Umbilical cord (tissue), 2 donors: ENCODE results near the gene XPO1. TPM values are rescaled to one million over a fixed set of nuclear protein-coding genes. Genes with fewer than 3 reads are reported as not detected.
"Not testable (repeated sequence)": the region's sequence is repeated elsewhere in the genome, so short reads cannot be mapped to it uniquely, and the experiment has no call there.

Experiments
- DNase-seq: peaks from one replicate; pipeline ENCODE4 v3.0.0-alpha.2; 2015; ENCODE audit warnings: low spot score
- total RNA-seq: library from RNA; depleted of rRNA; stranded (reverse); fragments of >200 nt; gene quantifications from one replicate; pipeline ENCODE4 v1.2.3, GENCODE V29; 2014; ENCODE audit warnings: low replicate concordance; ENCODE audit not compliant: insufficient read depth

Gene XPO1
- total RNA-seq, 1 donor from 2014 or later, result 254 TPM

DNA sequence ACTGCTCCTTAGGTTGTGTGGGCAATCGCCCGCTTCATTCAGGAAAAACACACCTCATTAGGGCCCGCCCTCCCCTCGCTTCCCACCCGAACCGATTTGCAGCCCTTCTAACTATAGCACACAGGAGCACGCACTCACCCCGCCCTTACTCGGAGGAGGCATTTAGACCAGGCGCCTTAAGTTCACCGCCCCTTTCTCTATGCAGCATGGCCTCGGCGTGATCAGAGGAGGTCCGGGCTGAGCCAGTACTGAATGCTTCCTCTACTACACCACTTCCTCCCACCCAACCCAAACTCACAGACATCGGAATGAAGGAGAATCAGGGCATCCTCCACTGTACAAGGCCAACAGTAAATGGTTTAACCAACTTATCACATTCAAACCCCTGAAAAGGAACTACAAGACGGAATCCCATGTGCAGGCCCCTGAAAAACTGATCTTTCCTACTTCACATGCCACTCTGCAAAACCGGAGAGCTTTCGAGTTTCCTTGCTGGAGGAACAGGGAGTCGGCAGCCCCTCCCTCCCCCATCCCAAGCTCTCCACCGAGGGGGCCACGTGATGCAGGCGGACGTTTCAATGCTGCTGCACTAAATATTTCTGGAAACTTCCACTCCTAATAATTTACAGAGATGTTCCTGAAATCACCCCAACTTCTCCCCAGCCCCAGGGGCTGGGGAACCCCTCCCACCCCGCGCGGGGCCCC lies 1.4 kb downstream of the XPO1 start:
- DNase-seq, result peak; percentile 96

DNA sequence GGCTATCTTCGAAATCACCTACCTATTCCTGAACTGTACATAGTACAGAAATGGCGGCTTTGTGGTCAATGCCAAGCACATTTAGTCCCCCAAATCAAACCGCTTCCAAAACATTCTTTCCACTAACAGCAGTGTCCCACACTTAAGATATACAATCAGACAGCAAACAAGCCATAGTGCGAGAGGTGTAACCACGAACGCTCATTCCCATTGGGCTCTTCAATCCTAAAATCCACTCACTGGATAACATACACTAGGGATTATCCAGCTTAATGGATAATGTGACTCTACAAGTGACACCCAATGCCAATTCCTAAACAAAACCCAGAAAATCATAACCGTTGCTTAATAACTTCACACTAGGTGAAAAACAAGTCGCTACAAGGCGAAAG lies 2.0 kb downstream of the XPO1 start:
- peak; percentile 42 for DNase-seq

DNA sequence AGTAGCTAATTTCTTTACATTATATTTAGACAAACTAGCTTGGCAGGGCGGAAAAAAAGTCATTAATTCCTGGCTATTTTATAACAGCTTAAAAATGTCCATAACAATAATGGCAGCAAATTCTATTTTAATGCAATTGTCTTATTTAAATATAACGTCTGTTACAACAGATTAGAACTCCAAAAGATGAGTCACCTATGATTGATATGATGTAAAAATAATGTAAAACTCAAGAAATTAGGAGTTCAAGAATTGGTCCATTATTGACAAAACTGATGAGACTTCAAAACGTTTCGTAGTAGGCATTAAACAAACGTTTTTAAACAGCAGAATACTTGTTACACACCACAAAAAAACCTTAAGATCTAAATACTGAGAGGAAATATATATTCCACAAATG lies 2.7 kb downstream of the XPO1 start:
- no peak for DNase-seq

DNA sequence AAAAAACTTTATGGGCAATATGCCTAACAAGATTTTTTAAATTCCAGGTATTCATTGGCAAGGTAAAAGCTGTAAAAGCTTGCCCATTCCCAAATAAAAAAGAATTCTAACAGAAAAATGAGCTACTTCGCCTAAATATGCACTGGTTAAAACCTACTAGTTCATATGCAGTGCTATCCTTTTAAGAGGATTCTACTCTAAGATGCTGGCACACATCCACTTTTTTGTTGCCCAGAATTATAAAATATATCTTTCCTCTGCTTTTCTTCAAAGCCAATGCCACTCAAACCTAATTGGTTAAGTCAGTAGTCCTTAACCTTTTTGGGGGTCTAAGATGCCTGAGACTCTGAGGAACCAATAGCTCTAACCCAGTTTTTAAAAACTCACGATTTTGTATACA lies 3.2 kb downstream of the XPO1 start:
- DNase-seq, result peak; percentile 34

DNA sequence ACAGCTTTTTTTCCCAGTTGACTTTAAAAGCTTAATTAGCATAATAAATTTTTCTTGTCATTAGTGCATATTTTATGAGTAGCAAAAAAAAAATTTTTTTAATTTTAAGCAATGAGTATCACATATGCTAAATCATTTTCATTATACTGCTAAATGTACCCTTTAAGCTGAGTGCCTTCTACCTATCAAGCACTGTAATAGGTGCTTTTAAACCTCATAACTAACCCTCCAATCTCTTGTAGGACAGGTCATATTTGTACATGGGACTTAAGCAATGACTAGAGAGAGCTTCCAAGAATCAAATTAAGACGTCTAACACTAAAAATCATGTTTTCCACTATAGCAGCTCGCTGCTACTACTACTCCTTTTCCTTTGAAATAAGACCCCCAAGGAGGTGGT lies 7.4 kb downstream of the XPO1 start:
- no peak for DNase-seq

DNA sequence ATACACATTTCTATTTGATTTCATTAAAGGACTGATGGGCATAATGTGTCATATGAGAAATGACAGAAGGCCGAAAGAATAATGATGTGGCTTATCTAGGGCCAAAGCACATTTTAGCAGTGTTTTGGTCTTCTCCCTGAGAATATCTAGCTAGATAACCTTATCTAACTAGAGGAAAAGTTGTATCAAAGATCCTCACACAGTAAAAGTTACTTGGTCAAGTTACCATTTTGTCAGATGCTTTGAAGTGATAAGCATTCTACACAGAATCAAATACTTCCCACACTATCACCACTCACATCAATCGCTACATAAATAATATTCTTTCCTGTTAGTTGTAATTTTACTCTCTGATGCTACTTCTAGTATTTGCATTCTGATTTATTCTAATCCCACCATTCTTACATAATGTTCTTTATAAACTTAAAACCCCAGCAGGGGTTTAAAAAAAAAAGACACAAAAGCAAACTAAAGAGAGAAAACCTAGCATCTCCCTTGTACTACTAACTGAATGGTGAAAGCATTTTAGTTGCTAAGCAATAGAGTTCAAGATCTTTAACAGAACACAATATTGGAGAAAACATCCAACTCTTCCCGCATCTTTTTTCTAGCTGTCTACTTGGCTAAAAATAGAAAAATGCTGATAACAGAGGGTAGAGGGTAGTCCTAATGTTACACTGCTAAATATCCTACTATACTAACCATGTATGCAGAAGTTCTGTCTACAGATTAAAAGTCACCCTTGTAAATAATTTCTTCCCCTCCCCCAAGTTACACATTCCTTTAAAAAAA lies 8.0 kb downstream of the XPO1 start:
- DNase-seq, result peak; percentile 25

DNA sequence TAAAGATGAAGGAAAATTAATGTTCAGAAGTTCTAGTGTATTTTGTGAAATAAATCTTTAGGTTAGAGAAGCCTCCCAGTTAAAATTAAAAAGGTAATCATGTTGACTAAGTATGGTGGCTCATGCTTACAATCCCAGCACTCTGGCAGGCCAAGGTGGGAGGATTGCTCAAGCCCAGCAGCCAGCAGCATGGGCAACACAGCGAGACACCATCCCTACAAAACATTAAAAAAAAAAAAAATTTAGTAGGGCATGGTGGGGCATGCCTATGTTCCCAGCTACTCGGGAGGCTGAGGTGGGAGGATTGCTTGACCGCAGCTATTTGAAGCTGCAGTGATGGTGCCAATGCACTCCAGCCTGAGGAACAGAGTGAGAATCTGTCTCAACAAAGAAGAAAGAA lies 17.9 kb downstream of the XPO1 start:
- no peak for DNase-seq

DNA sequence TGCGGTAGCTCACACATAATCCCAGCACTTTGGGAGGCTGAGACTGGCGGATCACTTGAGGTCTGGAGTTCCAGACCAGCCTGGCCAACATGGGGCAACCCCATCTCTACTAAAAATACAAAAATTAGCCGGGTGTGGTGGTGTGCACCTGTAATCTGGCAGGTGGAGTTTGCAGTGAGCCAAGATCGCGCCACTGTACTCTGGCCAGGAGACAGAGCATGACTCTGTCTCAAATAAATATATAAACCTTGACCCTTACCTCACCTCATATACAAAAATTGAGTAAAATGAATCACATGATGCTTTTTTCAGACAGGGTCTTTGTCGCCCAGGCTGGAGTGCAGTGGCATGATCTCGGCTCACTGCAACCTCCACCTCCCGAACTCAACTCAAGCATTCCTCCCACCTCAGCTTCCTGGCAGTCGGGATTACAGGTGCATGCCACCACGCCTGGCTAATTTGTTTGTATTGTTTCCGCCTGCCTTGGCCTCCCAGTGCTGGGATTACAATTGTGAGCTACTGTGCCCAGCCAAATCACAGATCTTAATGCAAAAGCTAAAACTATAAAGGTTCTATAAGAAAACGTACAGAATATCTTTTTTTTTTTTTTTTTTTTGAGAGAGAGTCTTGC lies 25.3 kb downstream of the XPO1 start:
- no peak for DNase-seq

DNA sequence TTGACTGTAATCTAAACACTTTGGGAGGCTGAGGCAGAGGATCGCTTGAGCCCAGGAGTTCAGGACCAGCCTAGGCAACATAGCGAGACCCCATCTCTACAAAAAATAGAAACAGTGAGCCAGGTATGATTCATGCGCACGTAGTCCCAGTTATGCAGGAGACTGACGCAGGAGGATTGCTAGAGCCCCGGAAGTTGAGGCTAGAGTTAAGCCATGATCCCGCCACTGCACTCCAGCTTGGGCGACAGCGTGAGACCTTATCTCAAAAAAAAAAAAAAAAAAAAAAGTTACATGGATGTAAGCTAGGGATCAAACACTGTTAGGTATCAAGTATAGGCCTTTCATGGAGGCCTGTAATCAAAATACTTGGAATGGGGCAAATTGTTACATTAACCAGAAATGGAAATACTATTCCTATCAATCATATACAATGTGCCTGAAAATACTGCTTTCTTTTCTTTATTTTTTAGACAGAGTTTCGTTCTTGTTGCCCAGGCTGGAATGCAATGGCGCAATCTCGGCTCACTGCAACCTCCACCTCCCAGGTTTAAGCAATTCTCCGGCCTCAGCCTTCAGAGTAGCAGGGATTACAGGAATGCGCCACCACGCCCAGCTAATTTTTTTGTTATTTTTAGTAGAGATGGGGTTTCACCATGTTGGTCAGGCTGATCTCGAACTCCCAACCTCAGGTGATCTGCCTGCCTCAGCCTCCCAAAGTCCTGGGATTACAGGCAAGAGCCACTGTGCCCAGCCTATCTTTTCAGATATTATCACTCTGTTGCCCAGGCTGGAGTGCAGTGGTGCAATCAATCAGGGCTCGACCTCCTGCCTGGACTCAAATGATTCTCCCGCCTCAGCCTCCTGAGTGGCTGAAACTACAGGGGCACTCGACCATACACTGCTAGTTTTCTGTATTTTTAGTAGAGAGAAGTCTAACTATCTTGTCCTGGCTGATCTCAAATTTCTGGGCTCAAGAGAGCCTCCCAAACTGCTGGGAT lies 27.2 kb downstream of the XPO1 start:
- DNase-seq, result no peak

DNA sequence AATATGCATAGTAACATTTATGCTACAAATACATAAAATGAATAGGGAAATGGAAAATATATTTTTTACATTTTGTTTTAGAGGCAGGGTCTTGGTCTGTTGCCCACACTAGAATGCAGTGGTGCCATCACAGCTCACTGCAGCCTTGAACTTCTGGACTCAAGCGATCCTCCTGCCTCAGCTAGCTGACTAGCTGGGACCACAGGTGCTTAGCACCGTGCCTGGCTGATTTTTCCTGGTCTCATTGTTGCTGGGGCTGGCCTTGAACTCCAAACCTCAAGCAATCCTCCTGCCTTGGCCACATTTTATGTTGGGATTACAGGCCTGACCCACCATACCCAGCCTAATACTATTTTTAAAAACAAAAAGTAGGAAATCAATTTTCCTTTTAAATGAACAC lies 33.2 kb downstream of the XPO1 start:
- no peak for DNase-seq

DNA sequence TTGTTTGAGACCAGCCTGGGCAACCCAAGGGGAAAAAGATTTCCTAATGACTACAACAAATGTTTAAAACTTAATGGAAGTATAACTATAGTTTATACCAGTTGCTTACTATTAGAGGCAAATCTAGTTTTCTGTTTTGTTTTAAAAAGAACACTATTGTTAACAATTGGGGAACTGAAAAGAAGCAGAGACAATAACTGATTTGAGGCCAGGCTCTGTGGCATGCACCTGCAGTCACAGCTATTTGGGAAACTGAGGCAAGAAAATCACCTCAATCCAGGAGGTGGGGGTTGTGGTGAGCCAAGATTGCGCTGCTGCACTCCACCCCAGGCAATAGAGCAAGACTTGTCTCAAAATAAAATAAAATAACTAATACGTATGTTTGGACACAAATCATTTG lies 39.1 kb downstream of the XPO1 start:
- no peak for DNase-seq

DNA sequence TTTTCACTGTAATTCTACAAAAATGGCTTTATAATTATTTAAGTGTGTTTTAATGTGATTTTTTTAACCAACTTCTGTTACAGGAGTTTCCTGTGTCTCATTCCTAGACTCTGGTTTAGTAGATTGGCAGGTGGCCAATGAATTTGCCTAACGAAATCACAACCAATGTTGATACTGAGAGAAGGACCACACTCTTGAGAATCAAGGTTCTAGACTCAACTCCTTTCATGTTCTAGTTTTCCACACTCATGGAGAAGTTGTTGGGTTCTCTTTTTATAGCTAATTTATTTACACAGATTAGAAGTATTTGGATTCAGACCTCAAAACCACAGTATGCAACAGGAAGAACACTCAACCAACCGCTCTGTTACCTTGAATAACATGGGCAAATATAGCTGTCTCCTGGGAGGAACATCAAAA lies 44.6 kb downstream of the XPO1 start:
- DNase-seq, result no peak

DNA sequence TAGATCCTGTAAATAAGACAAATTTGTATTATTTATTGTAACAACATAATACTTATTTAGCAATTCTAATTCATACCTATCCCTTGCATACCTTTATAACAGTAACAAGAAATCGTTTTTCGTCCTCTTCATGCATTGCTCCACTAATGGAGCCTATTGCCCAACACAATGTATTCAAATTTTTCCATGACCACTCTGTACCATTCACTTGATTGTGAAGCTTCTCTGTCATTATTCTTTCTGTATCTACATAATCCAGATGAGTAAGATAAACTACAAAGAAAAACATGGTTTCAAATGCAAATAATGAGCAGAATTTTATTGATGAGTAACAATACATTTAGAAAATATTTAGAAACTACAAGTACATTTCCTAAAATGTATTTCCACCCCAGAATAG lies 45.7 kb downstream of the XPO1 start:
- DNase-seq, result no peak

DNA sequence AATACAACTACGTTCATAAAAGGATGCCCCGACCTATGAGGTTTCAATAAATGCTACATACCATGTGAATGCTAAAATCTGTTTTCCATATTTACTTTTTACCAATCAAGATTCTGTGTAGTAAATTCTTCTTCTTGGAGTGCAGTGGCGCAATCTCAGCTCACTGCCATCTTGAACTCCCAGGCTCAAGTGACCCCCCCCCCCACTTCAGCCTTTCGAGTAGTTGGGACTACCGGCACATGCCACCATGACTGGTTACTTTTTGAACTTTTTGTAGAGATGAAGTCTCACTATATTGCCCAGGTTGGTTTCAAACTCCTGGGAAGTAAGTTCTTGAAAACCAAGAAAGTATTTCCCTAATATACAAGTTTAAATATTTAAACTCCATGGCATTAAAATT lies 52.9 kb downstream of the XPO1 start:
- no peak for DNase-seq

DNA sequence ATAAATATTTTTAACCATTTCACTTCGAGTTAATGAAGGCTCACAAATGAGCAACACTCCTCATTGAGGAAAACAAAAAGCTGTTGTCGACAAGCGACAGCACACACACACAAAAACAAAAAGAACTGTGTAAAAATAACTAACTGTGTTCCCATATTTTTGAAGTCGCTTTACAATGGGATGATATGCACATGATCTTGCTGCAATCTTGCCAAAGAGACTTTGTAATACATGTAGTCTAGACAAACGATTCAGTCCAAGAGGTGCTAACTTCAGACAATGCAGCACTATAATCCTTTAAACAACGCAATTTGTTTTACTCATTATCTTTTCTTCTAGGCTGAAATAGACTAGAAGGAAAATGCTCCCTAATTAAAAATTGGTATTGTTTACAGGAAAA lies 60.1 kb downstream of the XPO1 start:
- DNase-seq, result no peak

DNA sequence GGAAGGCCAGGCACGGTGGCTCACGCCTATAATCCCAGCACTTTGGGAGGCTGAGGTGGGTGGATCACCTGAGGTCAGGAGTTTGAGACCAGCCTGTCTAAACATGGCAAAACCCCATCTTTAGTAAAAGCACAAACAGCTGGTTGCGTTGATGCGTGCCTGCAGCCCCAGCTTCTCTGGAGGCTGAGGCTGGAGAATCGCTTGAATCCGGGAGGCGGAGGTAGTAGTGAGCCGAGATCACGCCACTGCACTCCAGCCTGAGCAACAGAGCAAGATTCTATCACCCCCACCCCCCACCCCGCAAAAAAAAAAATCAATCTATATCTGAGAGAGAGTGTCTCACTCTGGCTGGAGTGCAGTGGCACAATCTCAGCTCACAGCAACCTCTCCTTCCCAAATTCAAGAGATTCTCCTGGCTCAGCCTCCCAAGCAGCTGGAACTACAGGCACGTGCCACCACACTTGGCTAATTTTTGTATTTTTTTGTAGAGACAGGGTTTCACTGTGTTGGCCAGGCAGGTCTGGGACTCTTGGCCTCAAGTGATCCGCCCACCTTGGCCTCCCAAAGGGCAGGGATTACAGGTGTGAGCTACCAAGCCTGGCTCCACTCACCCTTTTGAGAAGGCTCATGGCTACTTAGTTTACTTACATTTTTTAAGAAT lies 61.1 kb downstream of the XPO1 start:
- not testable (repeated sequence) for DNase-seq

DNA sequence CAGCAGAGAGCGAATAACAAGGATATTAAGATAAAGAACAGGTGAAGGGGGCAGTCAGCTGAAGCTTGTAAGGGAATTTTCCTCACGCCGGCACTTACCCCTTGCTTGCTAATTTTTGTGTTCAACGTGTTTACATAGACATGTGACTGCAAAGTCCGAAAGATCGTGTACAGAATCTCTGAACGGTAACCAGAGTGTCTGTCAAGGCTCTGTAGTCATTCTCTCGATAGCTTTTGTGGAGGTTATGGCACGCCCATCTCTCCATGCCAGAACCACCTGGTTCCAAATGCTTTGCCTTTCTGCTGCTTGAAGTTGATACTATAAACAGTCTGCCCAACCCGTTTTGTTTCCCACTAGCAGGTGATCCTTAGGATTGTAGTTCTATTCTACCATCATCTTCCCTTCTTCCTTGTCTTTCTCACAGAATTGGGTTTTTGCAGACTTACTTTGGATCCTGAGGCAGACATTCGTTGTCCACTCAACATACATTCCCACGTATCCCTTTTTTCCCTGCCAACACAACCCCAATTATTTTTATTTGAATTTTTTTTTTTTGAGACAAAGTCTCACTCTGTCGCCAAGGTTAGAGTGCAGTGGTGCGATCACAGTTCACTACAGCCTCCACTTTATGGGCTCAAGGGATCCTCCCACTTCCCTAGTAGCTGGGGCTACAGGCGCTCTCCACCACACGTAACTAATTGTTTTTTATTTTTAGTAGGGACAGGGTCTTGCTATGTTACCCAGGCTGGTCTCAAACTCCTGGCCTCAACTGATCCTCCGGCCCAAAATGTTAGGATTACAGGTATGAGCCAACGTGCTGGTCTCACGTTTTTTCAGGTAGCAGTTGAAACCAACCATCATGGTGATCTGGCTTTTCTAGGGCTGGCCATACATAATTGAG lies 66.0 kb downstream of the XPO1 start:
- DNase-seq, result peak; percentile 39

DNA sequence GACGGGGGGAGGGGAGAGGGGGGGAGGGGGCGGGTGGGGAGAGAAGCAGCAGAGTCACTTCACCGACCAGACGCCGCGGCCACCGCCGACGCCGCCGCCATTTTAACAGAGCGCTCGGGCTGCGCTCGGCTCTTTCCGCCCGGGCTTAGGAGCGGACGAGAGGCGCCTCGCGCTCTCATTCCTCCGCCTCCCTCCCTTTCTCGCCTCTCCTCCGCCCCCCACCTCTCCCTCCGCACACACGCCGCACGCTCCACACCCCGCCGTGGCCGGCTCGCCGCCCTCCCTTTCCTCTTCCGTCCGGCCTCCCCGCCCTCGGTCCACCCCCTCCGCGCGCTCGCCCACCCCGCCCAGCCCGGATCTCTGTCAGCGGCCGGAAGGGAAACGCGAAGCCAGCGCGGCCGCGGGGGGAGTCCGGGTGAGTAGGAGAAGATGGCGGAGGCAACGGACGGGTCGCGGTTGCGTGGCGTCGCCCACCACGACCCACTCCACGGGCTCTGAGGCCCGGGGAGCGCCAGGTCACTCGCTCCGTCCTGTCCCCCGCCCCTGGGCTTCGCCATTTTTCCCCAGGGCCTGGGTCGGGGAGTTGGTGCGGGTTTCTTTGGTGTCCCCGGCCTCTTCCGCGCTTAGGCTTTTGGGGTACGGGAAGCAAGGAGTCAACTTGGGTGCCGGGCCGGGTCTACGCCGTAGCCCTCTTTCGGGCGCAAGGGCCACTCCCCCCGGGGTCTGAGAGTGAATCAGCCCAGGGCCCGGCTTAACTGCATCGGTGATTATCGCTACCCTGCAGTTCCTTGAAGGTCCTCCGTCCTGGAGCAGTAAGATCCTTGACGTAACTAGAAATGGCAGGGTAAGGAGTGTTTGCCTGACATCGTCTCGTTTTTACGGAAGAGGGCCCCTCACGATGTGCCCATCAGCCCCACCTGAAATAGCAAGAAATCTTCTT lies 66.9 kb downstream of the XPO1 start, which contains the start of gene USP34:
TSS of gene USP34 (minus strand) at position 123 of the 940 bp plus-strand sequence. CDS start 395 bp downstream, outside the sequence.
- peak; percentile 98 for DNase-seq
